ENCODE results near the gene ANOS1.

DNA sequence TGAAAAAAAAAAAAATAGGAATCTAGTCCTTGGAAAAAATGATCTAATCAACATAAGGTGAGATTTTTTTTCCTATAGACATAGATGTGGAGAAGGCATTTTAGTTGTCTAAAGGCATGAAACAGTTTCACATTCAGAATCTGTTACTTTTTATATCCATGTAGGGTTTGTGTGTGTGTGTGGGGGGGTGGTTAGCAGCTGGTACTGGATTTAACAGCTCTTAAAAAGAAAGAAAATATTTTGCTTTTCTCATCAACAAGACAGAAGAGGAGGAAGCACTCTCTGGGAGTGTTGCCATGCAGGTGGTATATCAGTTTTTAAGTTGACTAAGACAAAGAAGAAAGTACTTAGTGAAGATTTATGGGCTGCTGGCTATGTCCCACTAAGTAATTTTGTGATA is 145.0 kb downstream of the ANOS1 start:
- no peak for TF ChIP-seq EZH2 (IDR thresholded peaks at IDR 0.05)
- TF ChIP-seq POLR2AphosphoS5 (IDR thresholded peaks at IDR 0.05; ENCODE audit: borderline replicate concordance, low read depth, low read length), result no peak
